Measurements from ENCODE around the gene PASK.

DNA sequence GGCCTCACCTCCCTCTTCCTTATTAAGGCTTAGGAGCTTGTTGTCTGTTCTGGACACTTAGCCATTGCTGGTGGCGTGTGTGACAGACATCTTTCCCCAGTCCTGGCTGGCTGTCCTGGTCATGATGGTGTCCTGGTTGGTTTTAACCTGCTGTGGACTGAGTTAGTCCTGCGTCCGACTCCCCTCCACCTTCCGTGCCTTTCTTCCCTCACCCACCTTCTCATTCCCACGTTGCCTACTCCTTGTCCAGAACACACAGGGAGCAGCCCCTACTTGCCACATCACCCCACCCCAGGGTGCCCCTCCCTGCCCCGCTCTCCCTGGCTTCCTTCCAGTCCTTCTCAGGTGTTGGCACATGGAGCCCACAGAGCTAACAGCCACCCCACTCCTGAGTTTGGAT, 48.7 kb upstream of the PASK start:
- TF ChIP-seq MXI1 (conservative IDR thresholded peaks at IDR 0.05; ENCODE audit: poor library complexity, severe bottlenecking): no peak
- TF ChIP-seq, protein P1, sequence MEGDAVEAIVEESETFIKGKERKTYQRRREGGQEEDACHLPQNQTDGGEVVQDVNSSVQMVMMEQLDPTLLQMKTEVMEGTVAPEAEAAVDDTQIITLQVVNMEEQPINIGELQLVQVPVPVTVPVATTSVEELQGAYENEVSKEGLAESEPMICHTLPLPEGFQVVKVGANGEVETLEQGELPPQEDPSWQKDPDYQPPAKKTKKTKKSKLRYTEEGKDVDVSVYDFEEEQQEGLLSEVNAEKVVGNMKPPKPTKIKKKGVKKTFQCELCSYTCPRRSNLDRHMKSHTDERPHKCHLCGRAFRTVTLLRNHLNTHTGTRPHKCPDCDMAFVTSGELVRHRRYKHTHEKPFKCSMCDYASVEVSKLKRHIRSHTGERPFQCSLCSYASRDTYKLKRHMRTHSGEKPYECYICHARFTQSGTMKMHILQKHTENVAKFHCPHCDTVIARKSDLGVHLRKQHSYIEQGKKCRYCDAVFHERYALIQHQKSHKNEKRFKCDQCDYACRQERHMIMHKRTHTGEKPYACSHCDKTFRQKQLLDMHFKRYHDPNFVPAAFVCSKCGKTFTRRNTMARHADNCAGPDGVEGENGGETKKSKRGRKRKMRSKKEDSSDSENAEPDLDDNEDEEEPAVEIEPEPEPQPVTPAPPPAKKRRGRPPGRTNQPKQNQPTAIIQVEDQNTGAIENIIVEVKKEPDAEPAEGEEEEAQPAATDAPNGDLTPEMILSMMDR (IDR thresholded peaks at IDR 0.05; ENCODE audit: poor library complexity, severe bottlenecking): no peak
- TF ChIP-seq SMC3 (conservative IDR thresholded peaks at IDR 0.05; ENCODE audit: poor library complexity): no peak
- no peak for TF ChIP-seq REST (IDR thresholded peaks at IDR 0.05; ENCODE audit: borderline replicate concordance)
- TF ChIP-seq POLR2AphosphoS5 (IDR thresholded peaks at IDR 0.05): no peak
- TF ChIP-seq EZH2 (IDR thresholded peaks at IDR 0.05; ENCODE audit: borderline replicate concordance, insufficient read depth, low read length, poor library complexity, severe bottlenecking): no peak
- no peak for TF ChIP-seq EP300 (conservative IDR thresholded peaks at IDR 0.05; ENCODE audit: poor library complexity, severe bottlenecking)
- TF ChIP-seq TAF1 (IDR thresholded peaks at IDR 0.05; ENCODE audit: low read depth): no peak
- TF ChIP-seq RAD21 (conservative IDR thresholded peaks at IDR 0.05): no peak
